ENCODE measurements around the gene NOXRED1. TPM values are rescaled to one million over a fixed set of nuclear protein-coding genes. Genes with fewer than 3 reads are reported as not detected.

Gene NOXRED1
- total RNA-seq, 2 experiments from 2014 or later = 0.27 to 0.41 TPM

GRCh38 chr14:77364146-77364545 is 59.2 kb downstream of the NOXRED1 start:
- POLR2A ChIA-PET = interaction anchor here (0.7 kb wide), 1 partner anchor 28 kb away, joined by 3 read pairs; no protein-coding TSS in a partner anchor

GRCh38 chr14:77359626-77360025 is 63.7 kb downstream of the NOXRED1 start:
- intact Hi-C loops (cut with micrococcal nuclease) = no loop called here
- ATAC-seq = no peak

More at GRCh38 chr14:77364146-77364545, 59.2 kb downstream of the NOXRED1 start:
- CTCF ChIA-PET = no interaction called here
- Mint-ChIP-seq H3K27ac (no peak overlapping the region), H3K36me3 (ENCODE audit: low read depth) (peaks cover 3% of the 10 kb centered on the region), H3K9me3 (no peaks in the 10 kb centered on the region), H3K4me3 (no peak overlapping the region), H3K27me3 (no peaks in the 10 kb centered on the region), H3K4me1 (ENCODE audit: low read depth) (peaks cover 19% of the 10 kb centered on the region)
- ATAC-seq (no peak), DNase-seq (no peak)
- TF ChIP-seq CTCF (IDR thresholded peaks at IDR 0.05) = no peak
- intact Hi-C loops (cut with micrococcal nuclease) = no loop called here

GRCh38 chr14:77356899-77357298 is 66.4 kb downstream of the NOXRED1 start:
- ChIA-PET POLR2A (no interaction called here), CTCF (no interaction called here)
- no peaks in the 10 kb centered on the region for H3K27me3 Mint-ChIP-seq
- ATAC-seq (no peak), DNase-seq (no peak)
- TF ChIP-seq CTCF (IDR thresholded peaks at IDR 0.05) = no peak
- intact Hi-C loops (cut with micrococcal nuclease) = no loop called here
- H3K27ac Mint-ChIP-seq = no peak overlapping the region
- no peak overlapping the region for H3K4me3 Mint-ChIP-seq
- H3K36me3 Mint-ChIP-seq (ENCODE audit: low read depth) = peaks cover 3% of the 10 kb centered on the region
- H3K9me3 Mint-ChIP-seq = no peaks in the 10 kb centered on the region
- peaks cover 10% of the 10 kb centered on the region for H3K4me1 Mint-ChIP-seq (ENCODE audit: low read depth)

More at GRCh38 chr14:77359626-77360025, 63.7 kb downstream of the NOXRED1 start:
- Mint-ChIP-seq H3K9me3 (no peaks in the 10 kb centered on the region), H3K4me1 (ENCODE audit: low read depth) (peaks cover 17% of the 10 kb centered on the region), H3K36me3 (ENCODE audit: low read depth) (peaks cover 3% of the 10 kb centered on the region), H3K27ac (no peak overlapping the region), H3K4me3 (no peak overlapping the region), H3K27me3 (no peaks in the 10 kb centered on the region)
- POLR2A ChIA-PET = no interaction called here
- TF ChIP-seq CTCF (IDR thresholded peaks at IDR 0.05) = no peak
- CTCF ChIA-PET = interaction anchor here (1.0 kb wide), 1 partner anchor 10 kb away, joined by 3 read pairs; no protein-coding TSS in a partner anchor
- no peak for DNase-seq

GRCh38 chr14:77355811-77356210 is 67.5 kb downstream of the NOXRED1 start:
- Mint-ChIP-seq H3K4me1 (ENCODE audit: low read depth) (peaks cover 8% of the 10 kb centered on the region), H3K36me3 (ENCODE audit: low read depth) (peaks cover 5% of the 10 kb centered on the region), H3K27me3 (no peaks in the 10 kb centered on the region), H3K9me3 (no peaks in the 10 kb centered on the region), H3K4me3 (no peak overlapping the region), H3K27ac (no peak overlapping the region)
- no peak for TF ChIP-seq CTCF (IDR thresholded peaks at IDR 0.05)
- ATAC-seq (no peak), DNase-seq (no peak)
- intact Hi-C loops (cut with micrococcal nuclease) = no loop called here
- ChIA-PET CTCF (interaction anchor here (1.1 kb wide), 1 partner anchor 83 kb away, joined by 3 read pairs; no protein-coding TSS in a partner anchor), POLR2A (no interaction called here)

- TF ChIP-seq CTCF (IDR thresholded peaks at IDR 0.05) = no peak
- POLR2A ChIA-PET = no interaction called here
- H3K4me3 Mint-ChIP-seq = no peak overlapping the region
- CTCF ChIA-PET = no interaction called here
- intact Hi-C loops (cut with micrococcal nuclease) = no loop called here
- H3K36me3 Mint-ChIP-seq (ENCODE audit: low read depth) = peaks cover 17% of the 10 kb centered on the region
- H3K9me3 Mint-ChIP-seq = no peaks in the 10 kb centered on the region
- no peaks in the 10 kb centered on the region for H3K27me3 Mint-ChIP-seq
- ATAC-seq = no peak
- DNase-seq = no peak
- no peaks in the 10 kb centered on the region for H3K4me1 Mint-ChIP-seq (ENCODE audit: low read depth)
- H3K27ac Mint-ChIP-seq = no peak overlapping the region
Observed at GRCh38 chr14:77353469-77354141, 69.7 kb downstream of the NOXRED1 start.
